SU-DHL-6 (cell line): ENCODE results near the gene CNRIP1.
"Not testable (repeated sequence)": the region's sequence is repeated elsewhere in the genome, so short reads cannot be mapped to it uniquely, and the experiment has no call there.

Source experiments
- H2AFZ ChIP-seq: fragments of 200-600 bp; sonication (generic); 2 replicates; pipeline ENCODE4 v1.6.1; 2014; ENCODE audit warnings: low read depth, mild to moderate bottlenecking, moderate library complexity, mixed read lengths, antibody characterized with exemption, low read length; ENCODE audit not compliant: severe bottlenecking
- H3F3A ChIP-seq: fragments of 200-600 bp; shearing (Covaris generic); 2 replicates; pipeline ENCODE4 v1.6.0; 2016; ENCODE audit warnings: antibody characterized with exemption, mild to moderate bottlenecking; ENCODE audit not compliant: insufficient read depth
- H3K27ac ChIP-seq: fragments of 200-600 bp; sonication (generic); 2 replicates; pipeline ENCODE4 v1.5.1; 2016; ENCODE audit warnings: low read depth, mild to moderate bottlenecking, low read length, moderate library complexity, mixed read lengths
- H3K27me3 ChIP-seq: fragments of 200-600 bp; sonication (generic), shearing (Covaris generic); 2 replicates; pipeline ENCODE4 v1.6.0; 2014; ENCODE audit warnings: mild to moderate bottlenecking, low read length
- H3K36me3 ChIP-seq: fragments of 200-600 bp; sonication (generic); 2 replicates; pipeline ENCODE4 v1.6.1; 2014; ENCODE audit warnings: mild to moderate bottlenecking, low read length, mixed read lengths
- H3K4me2 ChIP-seq: fragments of 300-600, 200-600 bp; shearing (Covaris generic), sonication (generic); 2 replicates; pipeline ENCODE4 v1.6.0; 2014; ENCODE audit warnings: low read length, low read depth, mild to moderate bottlenecking; ENCODE audit not compliant: poor library complexity, severe bottlenecking
- H3K4me3 ChIP-seq: fragments of 200-600 bp; sonication (generic); 2 replicates; pipeline ENCODE4 v1.5.1; 2014; ENCODE audit warnings: antibody characterized with exemption, low read length, mild to moderate bottlenecking, mixed read lengths; ENCODE audit not compliant: insufficient read depth, poor library complexity, severe bottlenecking
- H3K79me2 ChIP-seq: fragments of 200-600 bp; sonication (generic); 2 replicates; pipeline ENCODE4 v1.6.1; 2014; ENCODE audit warnings: mild to moderate bottlenecking, low read length, moderate library complexity; ENCODE audit not compliant: insufficient read depth
- H3K9ac ChIP-seq: fragments of 200-600 bp; sonication (generic); 2 replicates; pipeline ENCODE4 v1.7.0; 2014; ENCODE audit warnings: mild to moderate bottlenecking, low read length
- H3K9me2 ChIP-seq: fragments of 200-600 bp; sonication (generic); replicated peaks from 2 replicates; pipeline ENCODE4 v1.6.1; 2014; ENCODE audit warnings: low read length; ENCODE audit not compliant: insufficient read depth
- H3K9me3 ChIP-seq: fragments of 200-600 bp; sonication (generic); 2 replicates; pipeline ENCODE4 v1.6.1; 2014; ENCODE audit warnings: low read length, mixed read lengths; ENCODE audit not compliant: insufficient read depth
- H4K20me1 ChIP-seq: fragments of 200-600 bp; sonication (generic); 2 replicates; pipeline ENCODE4 v1.6.1; 2014; ENCODE audit warnings: low read depth, mild to moderate bottlenecking, antibody characterized with exemption, low read length, moderate library complexity, mixed read lengths
- CTCF ChIP-seq: fragments of 200-600 bp; sonication (generic); IDR thresholded peaks from one replicate; pipeline ENCODE4 v1.5.1; 2017; ENCODE audit warnings: antibody characterized with exemption, mild to moderate bottlenecking, low read length, moderate library complexity; ENCODE audit not compliant: insufficient read depth, poor library complexity, severe bottlenecking
- EZH2phosphoT487 ChIP-seq: fragments of 200-600 bp; sonication (generic), shearing (Covaris generic); conservative IDR thresholded peaks from 2 replicates; pipeline ENCODE4 v1.6.1; 2018; ENCODE audit warnings: mild to moderate bottlenecking, antibody characterized with exemption, low read length, moderate library complexity, mixed read lengths

Gene CNRIP1

GRCh38 chr2:68352651-68353391, 33.1 kb upstream of the CNRIP1 start:
- TF ChIP-seq CTCF (no peak), EZH2phosphoT487 (no peak)
- Histone ChIP-seq H2AFZ (no peak overlapping the region), H3K9me2 (no peaks in the 10 kb centered on the region), H4K20me1 (no peaks in the 10 kb centered on the region), H3K27me3 (no peaks in the 10 kb centered on the region), H3K27ac (no peak overlapping the region), H3K36me3 (no peaks in the 10 kb centered on the region), H3K9ac (no peak overlapping the region), H3K9me3 (no peaks in the 10 kb centered on the region), H3F3A (no peaks in the 10 kb centered on the region), H3K4me2 (no peak overlapping the region), H3K79me2 (no peaks in the 10 kb centered on the region), H3K4me3 (no peak overlapping the region)

GRCh38 chr2:68351997-68352396, 32.2 kb upstream of the CNRIP1 start:
- H3K36me3 ChIP-seq = no peaks in the 10 kb centered on the region
- H3K4me3 ChIP-seq = no peak overlapping the region
- H3K27me3 ChIP-seq = no peaks in the 10 kb centered on the region
- H2AFZ ChIP-seq = no peak overlapping the region
- H3F3A ChIP-seq = no peaks in the 10 kb centered on the region
- no peak overlapping the region for H3K27ac ChIP-seq
- H3K9me3 ChIP-seq = no peaks in the 10 kb centered on the region
- H3K79me2 ChIP-seq = no peaks in the 10 kb centered on the region
- H3K4me2 ChIP-seq = no peak overlapping the region
- H4K20me1 ChIP-seq = no peaks in the 10 kb centered on the region
- TF ChIP-seq CTCF = no peak
- no peak for TF ChIP-seq EZH2phosphoT487
- no peak overlapping the region for H3K9ac ChIP-seq
- H3K9me2 ChIP-seq = no peaks in the 10 kb centered on the region

GRCh38 chr2:68349091-68349490, 29.3 kb upstream of the CNRIP1 start:
- not testable (repeated sequence) for H2AFZ ChIP-seq, H3K36me3 ChIP-seq, H3K27ac ChIP-seq, H3K27me3 ChIP-seq, H3K4me2 ChIP-seq, H3F3A ChIP-seq, H3K9me2 ChIP-seq, H3K9me3 ChIP-seq, H3K79me2 ChIP-seq, H3K9ac ChIP-seq, H4K20me1 ChIP-seq, H3K4me3 ChIP-seq

- Histone ChIP-seq H3K27ac (no peak overlapping the region), H3K79me2 (no peaks in the 10 kb centered on the region), H3K9ac (no peak overlapping the region), H3K36me3 (no peaks in the 10 kb centered on the region), H3F3A (no peaks in the 10 kb centered on the region), H3K4me3 (no peak overlapping the region), H3K27me3 (no peaks in the 10 kb centered on the region), H3K9me2 (no peaks in the 10 kb centered on the region), H3K4me2 (no peak overlapping the region), H3K9me3 (no peaks in the 10 kb centered on the region), H2AFZ (no peak overlapping the region), H4K20me1 (no peaks in the 10 kb centered on the region)
- no peak for TF ChIP-seq CTCF
- no peak for TF ChIP-seq EZH2phosphoT487
Observed at GRCh38 chr2:68345129-68345875, 25.6 kb upstream of the CNRIP1 start.
